Right lobe of liver (tissue), 4 donors: Measurements from ENCODE around the gene MEF2C.

Experiments
- CTCF ChIP-seq, 4 donors: fragments of 200-600 bp in 3 of 4; fragments of 450-650 bp in 1 of 4; IDR thresholded peaks; one replicate each; pipeline versions ENCODE4 v1.5.1 to v1.8.0; 2016 to 2022; ENCODE audit warnings: antibody characterized with exemption in 4 of 4, mild to moderate bottlenecking in 2 of 4
- POLR2A ChIP-seq: fragments of 450-650 bp; IDR thresholded peaks from one replicate; pipeline ENCODE4 v1.6.1; 2017; ENCODE audit warnings: antibody characterized with exemption, mild to moderate bottlenecking
- donor health status: DM: no; HTN: no; CAD: no.
- donor health status: DM: no; HTN: no; CAD: no.
- donor health status: DM: no; HTN: yes; CAD: no.

DNA sequence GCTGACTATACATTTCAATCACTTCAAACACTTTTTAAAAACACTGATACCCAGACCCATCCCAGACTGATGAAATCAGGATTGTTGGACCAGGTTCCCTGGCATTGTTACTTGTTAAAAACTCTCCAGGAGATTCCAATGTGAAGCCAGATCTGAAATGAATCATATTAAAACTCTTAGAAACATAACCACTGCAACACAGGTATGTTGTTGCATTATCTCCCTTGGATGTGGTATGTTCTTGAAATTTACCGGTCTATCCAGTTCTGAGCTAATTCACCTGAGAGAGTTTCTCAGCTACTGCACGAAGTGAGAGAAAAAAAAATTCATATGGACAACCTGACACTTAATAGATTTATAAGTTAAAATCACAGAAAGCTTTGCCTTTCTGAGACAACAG, 21.8 kb downstream of the MEF2C start:
- TF ChIP-seq CTCF (IDR thresholded peaks at IDR 0.05) (no peak), POLR2A (no peak)
